ENCODE measurements around the gene SLC51A. TPM values are rescaled to one million over a fixed set of nuclear protein-coding genes. Genes with fewer than 3 reads are reported as not detected.

Gene SLC51A
- total and polyA plus RNA-seq, 2 of the 13 experiments (the other 11 are each of a cell fraction or from before 2014, with no cell fraction given), result 4.3 to 48.8 TPM

DNA sequence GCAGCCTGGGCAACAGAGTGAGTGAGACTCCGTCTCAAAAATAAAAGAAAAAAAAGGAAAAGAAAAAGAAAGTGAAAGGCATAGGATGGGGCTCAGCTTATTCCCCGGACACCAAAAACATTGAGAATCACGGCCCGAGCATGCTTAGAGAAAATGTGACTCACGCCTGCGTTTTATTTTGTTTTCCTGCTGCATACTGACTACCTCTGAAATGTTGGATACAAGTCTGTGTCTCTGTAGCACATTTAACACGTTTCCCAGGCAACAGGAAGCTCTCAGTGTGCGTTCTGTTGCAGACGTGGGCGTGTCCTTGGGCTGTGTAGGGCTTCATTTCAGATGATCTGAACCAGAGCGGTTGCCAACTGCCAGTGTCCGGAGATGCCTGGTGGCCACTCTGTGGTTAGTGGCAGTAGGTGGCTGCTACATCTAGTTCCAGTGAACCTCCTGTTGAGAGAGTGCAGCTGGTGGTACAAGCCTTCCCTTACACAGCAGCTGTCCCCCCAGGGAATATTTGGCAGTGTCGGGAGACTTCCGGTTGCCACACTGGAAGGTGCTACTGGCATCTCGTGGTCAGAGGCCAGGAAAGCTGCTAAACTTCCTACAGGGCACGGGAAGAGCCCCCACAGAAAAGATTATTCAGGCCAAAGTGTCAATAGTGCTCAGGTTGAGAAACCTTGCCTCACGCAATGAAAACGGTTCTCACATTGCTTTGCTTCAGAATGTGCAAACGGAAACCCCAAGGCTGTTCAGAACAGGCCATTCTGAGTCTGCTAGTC lies 3.0 kb downstream of the SLC51A start (continued):
- TF ChIP-seq HIVEP1 (CRISPR knock-in tag; IDR thresholded peaks at IDR 0.05) (0 out of 2 replicates have a peak, but pooled peaks have one; percentile 26), ZSCAN20 (CRISPR knock-in tag; IDR thresholded peaks at IDR 0.05; ENCODE audit: borderline replicate concordance) (no peak), ZNF33A (CRISPR knock-in tag; IDR thresholded peaks at IDR 0.05; ENCODE audit: borderline replicate concordance) (no peak), MBNL3 (CRISPR knock-in tag; conservative IDR thresholded peaks at IDR 0.05) (no peak), GATAD1 (CRISPR knock-in tag; IDR thresholded peaks at IDR 0.05) (no peak), CREB1 (IDR thresholded peaks at IDR 0.05) (no peak), CREB1 (CRISPR knock-in tag; IDR thresholded peaks at IDR 0.05) (no peak), GABPA (IDR thresholded peaks at IDR 0.05; ENCODE audit: low read depth, low read length) (no peak), GABPA (CRISPR knock-in tag; IDR thresholded peaks at IDR 0.05; ENCODE audit: low read depth) (no peak), ZNF782 (CRISPR knock-in tag; IDR thresholded peaks at IDR 0.05; ENCODE audit: borderline replicate concordance) (no peak), EEA1 (CRISPR knock-in tag; IDR thresholded peaks at IDR 0.05; ENCODE audit: borderline replicate concordance) (no peak), ZNF740 (CRISPR knock-in tag; IDR thresholded peaks at IDR 0.05) (no peak), THAP11 (CRISPR knock-in tag; IDR thresholded peaks at IDR 0.05) (no peak), ZNF362 (CRISPR knock-in tag; IDR thresholded peaks at IDR 0.05; ENCODE audit: borderline replicate concordance) (no peak), TAF1 (CRISPR knock-in tag; IDR thresholded peaks at IDR 0.05) (no peak), SAP130 (CRISPR knock-in tag; IDR thresholded peaks at IDR 0.05; ENCODE audit: low read depth) (peak; percentile 31; the same call in 1 of the 2 replicates), TCF12 (IDR thresholded peaks at IDR 0.05) (no peak), TCF12 (CRISPR knock-in tag; IDR thresholded peaks at IDR 0.05) (no peak), REL (CRISPR knock-in tag; conservative IDR thresholded peaks at IDR 0.05) (no peak), AGO1 (IDR thresholded peaks at IDR 0.05; ENCODE audit: low read depth, low read length, poor library complexity, severe bottlenecking) (no peak)
- TF ChIP-seq, protein P1, sequence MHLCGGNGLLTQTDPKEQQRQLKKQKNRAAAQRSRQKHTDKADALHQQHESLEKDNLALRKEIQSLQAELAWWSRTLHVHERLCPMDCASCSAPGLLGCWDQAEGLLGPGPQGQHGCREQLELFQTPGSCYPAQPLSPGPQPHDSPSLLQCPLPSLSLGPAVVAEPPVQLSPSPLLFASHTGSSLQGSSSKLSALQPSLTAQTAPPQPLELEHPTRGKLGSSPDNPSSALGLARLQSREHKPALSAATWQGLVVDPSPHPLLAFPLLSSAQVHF (CRISPR knock-in tag; IDR thresholded peaks at IDR 0.05), result no peak
- TF ChIP-seq, protein P2, sequence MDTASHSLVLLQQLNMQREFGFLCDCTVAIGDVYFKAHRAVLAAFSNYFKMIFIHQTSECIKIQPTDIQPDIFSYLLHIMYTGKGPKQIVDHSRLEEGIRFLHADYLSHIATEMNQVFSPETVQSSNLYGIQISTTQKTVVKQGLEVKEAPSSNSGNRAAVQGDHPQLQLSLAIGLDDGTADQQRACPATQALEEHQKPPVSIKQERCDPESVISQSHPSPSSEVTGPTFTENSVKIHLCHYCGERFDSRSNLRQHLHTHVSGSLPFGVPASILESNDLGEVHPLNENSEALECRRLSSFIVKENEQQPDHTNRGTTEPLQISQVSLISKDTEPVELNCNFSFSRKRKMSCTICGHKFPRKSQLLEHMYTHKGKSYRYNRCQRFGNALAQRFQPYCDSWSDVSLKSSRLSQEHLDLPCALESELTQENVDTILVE (CRISPR knock-in tag; IDR thresholded peaks at IDR 0.05), result no peak
- TF ChIP-seq, protein P3, sequence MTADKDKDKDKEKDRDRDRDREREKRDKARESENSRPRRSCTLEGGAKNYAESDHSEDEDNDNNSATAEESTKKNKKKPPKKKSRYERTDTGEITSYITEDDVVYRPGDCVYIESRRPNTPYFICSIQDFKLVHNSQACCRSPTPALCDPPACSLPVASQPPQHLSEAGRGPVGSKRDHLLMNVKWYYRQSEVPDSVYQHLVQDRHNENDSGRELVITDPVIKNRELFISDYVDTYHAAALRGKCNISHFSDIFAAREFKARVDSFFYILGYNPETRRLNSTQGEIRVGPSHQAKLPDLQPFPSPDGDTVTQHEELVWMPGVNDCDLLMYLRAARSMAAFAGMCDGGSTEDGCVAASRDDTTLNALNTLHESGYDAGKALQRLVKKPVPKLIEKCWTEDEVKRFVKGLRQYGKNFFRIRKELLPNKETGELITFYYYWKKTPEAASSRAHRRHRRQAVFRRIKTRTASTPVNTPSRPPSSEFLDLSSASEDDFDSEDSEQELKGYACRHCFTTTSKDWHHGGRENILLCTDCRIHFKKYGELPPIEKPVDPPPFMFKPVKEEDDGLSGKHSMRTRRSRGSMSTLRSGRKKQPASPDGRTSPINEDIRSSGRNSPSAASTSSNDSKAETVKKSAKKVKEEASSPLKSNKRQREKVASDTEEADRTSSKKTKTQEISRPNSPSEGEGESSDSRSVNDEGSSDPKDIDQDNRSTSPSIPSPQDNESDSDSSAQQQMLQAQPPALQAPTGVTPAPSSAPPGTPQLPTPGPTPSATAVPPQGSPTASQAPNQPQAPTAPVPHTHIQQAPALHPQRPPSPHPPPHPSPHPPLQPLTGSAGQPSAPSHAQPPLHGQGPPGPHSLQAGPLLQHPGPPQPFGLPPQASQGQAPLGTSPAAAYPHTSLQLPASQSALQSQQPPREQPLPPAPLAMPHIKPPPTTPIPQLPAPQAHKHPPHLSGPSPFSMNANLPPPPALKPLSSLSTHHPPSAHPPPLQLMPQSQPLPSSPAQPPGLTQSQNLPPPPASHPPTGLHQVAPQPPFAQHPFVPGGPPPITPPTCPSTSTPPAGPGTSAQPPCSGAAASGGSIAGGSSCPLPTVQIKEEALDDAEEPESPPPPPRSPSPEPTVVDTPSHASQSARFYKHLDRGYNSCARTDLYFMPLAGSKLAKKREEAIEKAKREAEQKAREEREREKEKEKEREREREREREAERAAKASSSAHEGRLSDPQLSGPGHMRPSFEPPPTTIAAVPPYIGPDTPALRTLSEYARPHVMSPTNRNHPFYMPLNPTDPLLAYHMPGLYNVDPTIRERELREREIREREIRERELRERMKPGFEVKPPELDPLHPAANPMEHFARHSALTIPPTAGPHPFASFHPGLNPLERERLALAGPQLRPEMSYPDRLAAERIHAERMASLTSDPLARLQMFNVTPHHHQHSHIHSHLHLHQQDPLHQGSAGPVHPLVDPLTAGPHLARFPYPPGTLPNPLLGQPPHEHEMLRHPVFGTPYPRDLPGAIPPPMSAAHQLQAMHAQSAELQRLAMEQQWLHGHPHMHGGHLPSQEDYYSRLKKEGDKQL (CRISPR knock-in tag; IDR thresholded peaks at IDR 0.05; ENCODE audit: low read depth), result no peak
